K562 treated with DMSO at 1 percent for 4 hours (cell line): ENCODE data around the gene DYNLL1. TPM values are rescaled to one million over a fixed set of nuclear protein-coding genes. Genes with fewer than 3 reads are reported as not detected.

ENCODE experiments used
- total RNA-seq: library from RNA; unstranded; fragments of 300-600 nt; gene quantifications from 2 replicates; pipeline ENCODE4 v1.2.3, GENCODE V29; 2022; ENCODE audit not compliant: insufficient read depth

The DYNLL1 gene
- 470 and 487 TPM in 2 replicates for total RNA-seq

GRCh38 chr12:120495731-120496412 is at the start of gene DYNLL1:
DYNLL1 (plus strand) TSS chr12:120496113; CDS start chr12:120496422, 309 bp downstream.

GRCh38 chr12:120469450-120470149 is 26.3 kb upstream of the DYNLL1 start, which contains the start of gene SRSF9:
SRSF9 (minus strand) TSS chr12:120469748; CDS start chr12:120469609, 139 bp downstream.

GRCh38 chr12:120528861-120529525 is 33.1 kb downstream of the DYNLL1 start, which contains the start of gene COQ5:
COQ5 (minus strand) TSS chr12:120529158; CDS start chr12:120529141, 17 bp downstream.

GRCh38 chr12:120534203-120534702 is 38.3 kb downstream of the DYNLL1 start, which contains the start of gene RNF10:
RNF10 (plus strand) TSS chr12:120534356; CDS start chr12:120534812, 456 bp downstream.

Other genes with a start within 250 kb of the DYNLL1 start
- 72.4 and 72.8 TPM in 2 replicates for gene PXN, start 230.4 kb upstream of the DYNLL1 start, total RNA-seq
- not detected in 2 replicates for gene RNU4-2, start 204.2 kb upstream of the DYNLL1 start, total RNA-seq
- gene RNU4-1, start 202.9 kb upstream of the DYNLL1 start, total RNA-seq: not detected in 2 replicates
- 3.1 and 5.5 TPM in 2 replicates for gene SIRT4, start 193.8 kb upstream of the DYNLL1 start, total RNA-seq
- gene PLA2G1B, start 168.3 kb upstream of the DYNLL1 start, total RNA-seq: not detected in 2 replicates
- not detected in 2 replicates for gene MSI1, start 126.9 kb upstream of the DYNLL1 start, total RNA-seq
- 699 and 785 TPM in 2 replicates for gene COX6A1, start 58.0 kb upstream of the DYNLL1 start, total RNA-seq
- 23.7 and 34.9 TPM in 2 replicates for gene TRIAP1, start 49.7 kb upstream of the DYNLL1 start, total RNA-seq
- 12.4 and 16.6 TPM in 2 replicates for gene GATC, start 49.7 kb upstream of the DYNLL1 start, total RNA-seq
- 196 and 208 TPM in 2 replicates for gene SRSF9, start 26.4 kb upstream of the DYNLL1 start, total RNA-seq
- 23.3 and 30.5 TPM in 2 replicates for gene COQ5, start 33.0 kb downstream of the DYNLL1 start, total RNA-seq
- 108 and 132 TPM in 2 replicates for gene RNF10, start 38.2 kb downstream of the DYNLL1 start, total RNA-seq
- gene POP5, start 85.3 kb downstream of the DYNLL1 start, total RNA-seq: 55.5 and 61.5 TPM in 2 replicates
- gene CABP1, start 144.5 kb downstream of the DYNLL1 start, total RNA-seq: not detected in 2 replicates
- gene MLEC, start 191.0 kb downstream of the DYNLL1 start, total RNA-seq: 47.7 and 57.0 TPM in 2 replicates
- gene UNC119B, start 214.3 kb downstream of the DYNLL1 start, total RNA-seq: 20.1 and 27.9 TPM in 2 replicates
- gene ACADS, start 229.7 kb downstream of the DYNLL1 start, total RNA-seq: 20.7 and 35.2 TPM in 2 replicates